Measurements from ENCODE around the gene PAF1. TPM values are rescaled to one million over a fixed set of nuclear protein-coding genes. Genes with fewer than 3 reads are reported as not detected.

PAF1 gene
- polyA plus RNA-seq, 3 donors, result 22.7 to 37.8 (median 25.2) TPM

DNA sequence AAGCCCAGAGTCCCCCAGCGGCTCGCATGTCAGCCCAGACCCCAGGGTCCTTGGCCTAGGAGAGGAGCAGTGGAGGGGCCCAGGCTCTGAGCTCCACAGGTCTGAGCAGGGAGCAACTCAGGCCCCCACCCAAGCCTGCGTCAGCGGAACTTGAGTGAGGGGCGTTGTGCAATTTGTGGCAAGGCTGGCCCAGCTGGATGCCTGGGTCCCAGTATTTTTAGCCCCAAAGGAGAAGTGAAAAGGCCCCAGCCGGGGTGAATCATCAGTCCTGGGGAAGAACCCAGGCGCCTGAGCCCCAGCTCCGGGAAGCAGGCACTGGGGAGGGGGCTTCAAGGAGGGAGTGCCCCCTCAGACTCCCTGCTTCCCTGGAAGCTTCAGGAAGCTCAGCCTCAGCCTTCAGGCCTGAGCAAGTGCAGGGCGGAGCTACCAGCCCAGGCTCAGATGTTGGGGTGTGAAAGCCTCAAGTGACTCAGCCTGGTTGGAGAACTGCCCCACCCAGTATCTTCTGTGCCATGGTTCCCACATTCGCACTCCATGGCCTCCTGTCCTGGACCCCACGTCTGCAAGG is 7.5 kb upstream of the PAF1 start:
- Histone ChIP-seq H3K27ac (ENCODE audit: low read depth in 1 of 2, low read length in 2 of 2) (peak overlapping the region; percentile 97 to 99), H3K79me2 (ENCODE audit: insufficient read depth, low read length) (peaks cover 70% of the 10 kb centered on the region), H3K9ac (ENCODE audit: insufficient read depth, low read length, poor library complexity, severe bottlenecking) (peak overlapping the region; percentile 92), H2AFZ (ENCODE audit: insufficient read depth, low read depth, low read length, poor library complexity, severe bottlenecking) (no peak overlapping the region), H3K9me3 (replicated peaks in 1 of 2; ENCODE audit: control insufficient read depth in 1 of 2, insufficient read depth in 1 of 2, low read length in 2 of 2) (no peaks in the 10 kb centered on the region), H3K4me3 (replicated peaks in 1 of 3; ENCODE audit: low read depth in 2 of 3, low read length in 3 of 3) (peak overlapping the region; percentile 35 to 63 (median 51)), H3K4me1 (ENCODE audit: control insufficient read depth in 1 of 2, insufficient read depth in 2 of 2, low read length in 2 of 2) (peaks cover 61 to 63% of the 10 kb centered on the region in 2 donors), H4K20me1 (ENCODE audit: insufficient read depth, low read length) (no peaks in the 10 kb centered on the region), H3K4me2 (replicated peaks; ENCODE audit: extremely low read depth, low read length, poor library complexity, severe bottlenecking) (peak overlapping the region; percentile 73), H3K36me3 (replicated peaks in 1 of 2; ENCODE audit: control insufficient read depth in 1 of 2, insufficient read depth in 2 of 2, low read length in 2 of 2) (peaks cover 19 to 29% of the 10 kb centered on the region in 2 donors), H3K27me3 (ENCODE audit: control insufficient read depth in 2 of 2, insufficient read depth in 2 of 2, low read length in 2 of 2) (no peaks in the 10 kb centered on the region)
- H3K36me3 Mint-ChIP-seq, result peaks cover 29 to 61% of the 10 kb centered on the region in 2 donors
- intact Hi-C loops (cut with micrococcal nuclease), result loop anchor here (1.0 to 10.0 kb wide), 3 partner anchors 8 to 136 kb away; partner anchors contain the start of genes EID2B (in 1 of the 2), PLEKHG2 (in 1 of the 2) and ZFP36 (in 1 of the 2)
- peaks cover 0 to 5% (median 2%) of the 10 kb centered on the region in 3 donors for H3K27me3 Mint-ChIP-seq (ENCODE audit: low read depth in 3 of 3)
- H3K4me1 Mint-ChIP-seq, result peaks cover 49% of the 10 kb centered on the region
- WGBS (ENCODE audit: insufficient coverage), result 4% methylated on average over 10 of the region's 11 CpGs
- peaks cover 0 to 4% (median 0%) of the 10 kb centered on the region in 7 donors for H3K9me3 Mint-ChIP-seq
- H3K27ac Mint-ChIP-seq, result peak overlapping the region; percentile 100
- DNase-seq, result peak; percentile 99 to 100 (median 99)
- H3K4me3 Mint-ChIP-seq, result peak overlapping the region; percentile 89 to 93
- TF ChIP-seq, protein P1, sequence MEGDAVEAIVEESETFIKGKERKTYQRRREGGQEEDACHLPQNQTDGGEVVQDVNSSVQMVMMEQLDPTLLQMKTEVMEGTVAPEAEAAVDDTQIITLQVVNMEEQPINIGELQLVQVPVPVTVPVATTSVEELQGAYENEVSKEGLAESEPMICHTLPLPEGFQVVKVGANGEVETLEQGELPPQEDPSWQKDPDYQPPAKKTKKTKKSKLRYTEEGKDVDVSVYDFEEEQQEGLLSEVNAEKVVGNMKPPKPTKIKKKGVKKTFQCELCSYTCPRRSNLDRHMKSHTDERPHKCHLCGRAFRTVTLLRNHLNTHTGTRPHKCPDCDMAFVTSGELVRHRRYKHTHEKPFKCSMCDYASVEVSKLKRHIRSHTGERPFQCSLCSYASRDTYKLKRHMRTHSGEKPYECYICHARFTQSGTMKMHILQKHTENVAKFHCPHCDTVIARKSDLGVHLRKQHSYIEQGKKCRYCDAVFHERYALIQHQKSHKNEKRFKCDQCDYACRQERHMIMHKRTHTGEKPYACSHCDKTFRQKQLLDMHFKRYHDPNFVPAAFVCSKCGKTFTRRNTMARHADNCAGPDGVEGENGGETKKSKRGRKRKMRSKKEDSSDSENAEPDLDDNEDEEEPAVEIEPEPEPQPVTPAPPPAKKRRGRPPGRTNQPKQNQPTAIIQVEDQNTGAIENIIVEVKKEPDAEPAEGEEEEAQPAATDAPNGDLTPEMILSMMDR (IDR thresholded peaks at IDR 0.05), result no peak

DNA sequence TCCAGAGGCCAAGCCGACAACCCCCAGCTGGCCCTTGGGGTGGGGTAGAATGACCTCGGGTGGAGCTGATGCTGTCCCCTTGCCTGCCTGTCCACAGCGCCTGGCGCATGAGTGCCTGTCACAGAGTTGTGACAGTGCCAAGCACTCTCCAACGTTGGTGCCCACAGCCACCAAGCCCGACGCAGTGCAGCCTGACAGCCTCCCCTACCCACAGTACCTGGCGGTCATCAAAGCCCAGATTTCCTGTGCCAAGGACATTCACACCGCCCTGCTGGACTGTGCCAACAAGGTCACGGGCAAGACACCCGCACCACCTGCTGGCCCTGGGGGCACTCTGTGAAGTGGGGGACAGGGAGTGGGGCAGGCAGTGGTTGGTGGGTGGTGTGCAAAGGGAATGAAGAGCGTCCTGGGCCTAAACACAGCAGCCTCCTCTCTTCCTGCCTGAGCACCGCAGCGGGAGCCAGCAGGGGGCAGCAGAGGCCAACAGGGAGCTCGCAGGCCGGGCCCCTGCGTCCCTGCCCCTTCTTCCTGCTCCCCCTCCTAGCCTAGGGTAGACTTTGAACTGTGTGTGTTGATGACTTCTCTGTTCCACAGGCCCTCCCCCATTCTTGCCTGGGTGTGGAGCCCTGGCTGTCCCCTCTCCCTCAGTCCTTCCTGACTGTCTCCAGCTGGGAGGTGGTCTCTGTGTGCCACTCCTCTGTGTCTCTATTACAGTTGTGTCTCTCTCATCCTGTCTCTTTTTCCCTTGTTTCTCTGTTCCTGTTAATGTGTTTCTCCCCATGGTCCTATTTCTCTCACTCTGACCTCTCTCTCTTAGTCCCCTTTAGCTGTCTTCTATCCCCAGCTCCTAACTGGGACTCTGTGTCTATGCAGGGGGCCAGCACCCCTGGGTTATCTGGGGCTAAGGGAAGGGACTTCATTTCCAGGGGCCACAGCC is 6.7 kb upstream of the PAF1 start:
- peaks cover 0 to 4% (median 0%) of the 10 kb centered on the region in 7 donors for H3K9me3 Mint-ChIP-seq
- peaks cover 54 to 57% of the 10 kb centered on the region in 2 donors for H3K4me1 ChIP-seq (ENCODE audit: control insufficient read depth in 1 of 2, insufficient read depth in 2 of 2, low read length in 2 of 2)
- H3K36me3 Mint-ChIP-seq, result peaks cover 31 to 68% of the 10 kb centered on the region in 2 donors
- TF ChIP-seq, protein P1 (IDR thresholded peaks at IDR 0.05), result peak; percentile 94
- H3K27ac ChIP-seq (ENCODE audit: low read depth in 1 of 2, low read length in 2 of 2), result peak overlapping the region; percentile 97 to 99
- H3K4me3 ChIP-seq (replicated peaks in 1 of 3; ENCODE audit: low read depth in 2 of 3, low read length in 3 of 3), result peak overlapping the region; percentile 35 to 63 (median 51)
- H3K4me1 Mint-ChIP-seq, result peaks cover 49% of the 10 kb centered on the region
- H3K27me3 Mint-ChIP-seq (ENCODE audit: low read depth in 3 of 3), result peaks cover 0 to 5% (median 0%) of the 10 kb centered on the region in 3 donors
- no peak overlapping the region for H2AFZ ChIP-seq (ENCODE audit: insufficient read depth, low read depth, low read length, poor library complexity, severe bottlenecking)
- H3K27ac Mint-ChIP-seq, result peak overlapping the region; percentile 100
- H4K20me1 ChIP-seq (ENCODE audit: insufficient read depth, low read length), result no peaks in the 10 kb centered on the region
- peak overlapping the region; percentile 73 for H3K4me2 ChIP-seq (replicated peaks; ENCODE audit: extremely low read depth, low read length, poor library complexity, severe bottlenecking)
- no peaks in the 10 kb centered on the region for H3K9me3 ChIP-seq (replicated peaks in 1 of 2; ENCODE audit: control insufficient read depth in 1 of 2, insufficient read depth in 1 of 2, low read length in 2 of 2)
- peaks cover 19 to 31% of the 10 kb centered on the region in 2 donors for H3K36me3 ChIP-seq (replicated peaks in 1 of 2; ENCODE audit: control insufficient read depth in 1 of 2, insufficient read depth in 2 of 2, low read length in 2 of 2)
- DNase-seq, result peak; percentile 94 to 96 (median 95)
- no peaks in the 10 kb centered on the region for H3K27me3 ChIP-seq (ENCODE audit: control insufficient read depth in 2 of 2, insufficient read depth in 2 of 2, low read length in 2 of 2)
- WGBS (ENCODE audit: insufficient coverage), result 25% methylated on average over 4 of the region's 17 CpGs
- H3K4me3 Mint-ChIP-seq, result peak overlapping the region; percentile 89 to 93
- intact Hi-C loops (cut with micrococcal nuclease), result loop anchor here (1.0 to 10.0 kb wide), 4 partner anchors 9 to 137 kb away; partner anchors contain the start of genes EID2B (in 1 of the 2), PLEKHG2 (in 1 of the 2) and ZFP36 (in 1 of the 2)
- H3K79me2 ChIP-seq (ENCODE audit: insufficient read depth, low read length), result peaks cover 68% of the 10 kb centered on the region
- peak overlapping the region; percentile 92 for H3K9ac ChIP-seq (ENCODE audit: insufficient read depth, low read length, poor library complexity, severe bottlenecking)
